GM18951 (cell line): ENCODE data around the gene RUFY2.

Source experiments
- POLR2A ChIP-seq: IDR thresholded peaks from 4 replicates; pipeline ENCODE4 v1.6.1; 2011; ENCODE audit warnings: mild to moderate bottlenecking; ENCODE audit not compliant: insufficient read length, insufficient read depth; ENCODE audit errors: extremely low read depth
- in situ Hi-C: fragments of 300-500 bp; cut with MboI; formaldehyde crosslinking; loops from one replicate; pipeline ENCODE4 v1.12.0; 2022; ENCODE audit warnings: low sequenced_read_pairs, mixed read lengths, inconsistent platforms; ENCODE audit not compliant: unreplicated experiment

The RUFY2 gene

DNA sequence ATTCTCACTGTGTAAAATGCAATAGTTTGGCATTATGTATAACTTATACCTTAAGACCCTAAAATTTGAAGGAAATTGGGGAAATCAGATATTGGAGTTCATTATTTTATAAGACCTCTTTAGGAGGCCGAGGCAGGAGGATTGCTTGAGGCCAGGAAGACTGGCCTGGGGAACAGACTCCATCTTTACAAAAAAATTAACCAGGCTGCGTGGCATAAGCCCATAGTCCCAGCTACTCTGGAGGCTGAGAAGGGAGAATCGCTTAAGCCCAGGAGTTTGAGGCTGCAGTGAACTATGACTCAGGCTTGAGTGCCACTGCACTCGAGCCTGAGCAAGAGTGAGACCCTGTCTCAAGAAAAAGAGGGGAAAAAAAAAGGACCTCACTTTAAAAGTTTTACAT, 60.3 kb downstream of the RUFY2 start:
- in situ Hi-C loops = no loop called here
- TF ChIP-seq POLR2A = no peak

DNA sequence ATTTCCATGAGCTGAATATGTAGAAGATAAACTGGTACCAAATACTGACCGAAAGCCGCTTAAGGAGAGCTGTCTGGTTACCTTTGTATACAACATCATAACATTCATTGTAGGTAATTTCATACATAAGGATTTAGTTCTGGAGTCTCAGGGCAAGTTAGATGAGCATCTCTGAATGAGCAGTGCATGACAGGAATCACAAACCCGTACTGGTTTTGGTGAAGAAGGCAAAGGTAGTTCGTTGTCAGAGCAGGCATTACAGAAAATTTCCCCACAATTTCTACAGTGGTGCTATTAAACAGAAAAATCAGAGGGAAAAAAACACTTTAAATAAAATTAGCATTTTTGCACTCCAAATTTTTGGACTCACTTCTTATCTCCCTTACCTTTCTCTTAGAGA, 61.5 kb downstream of the RUFY2 start:
- no peak for TF ChIP-seq POLR2A
- in situ Hi-C loops = no loop called here

DNA sequence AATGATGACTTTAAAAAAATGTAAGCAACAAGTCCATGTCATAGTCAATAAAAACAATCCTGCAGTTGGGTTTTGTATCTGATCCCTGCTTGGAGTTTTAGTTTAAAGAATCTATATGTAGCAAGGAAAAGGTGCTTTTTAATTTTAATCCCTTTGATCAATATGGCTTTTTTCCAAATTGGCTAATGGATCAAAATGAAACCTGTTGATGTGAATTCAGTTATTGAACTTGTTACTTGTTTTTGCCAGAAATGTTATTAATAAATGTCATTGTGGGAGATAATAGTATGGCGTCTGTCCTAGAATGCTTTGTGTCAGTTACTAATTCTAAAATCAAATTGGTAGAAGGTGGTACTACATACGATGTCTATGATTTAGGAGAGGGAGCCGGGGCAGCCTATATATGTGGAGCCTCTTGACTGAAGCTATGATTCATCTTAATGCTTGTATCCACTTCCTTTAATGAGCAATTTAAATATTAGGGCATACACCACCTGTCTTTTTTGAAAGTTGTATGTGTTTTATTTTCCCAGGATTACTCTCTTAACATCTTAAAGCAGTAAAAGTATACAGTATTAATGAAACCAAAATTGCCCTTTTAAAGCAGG, 64.1 kb downstream of the RUFY2 start:
- in situ Hi-C loops = no loop called here
- no peak for TF ChIP-seq POLR2A

DNA sequence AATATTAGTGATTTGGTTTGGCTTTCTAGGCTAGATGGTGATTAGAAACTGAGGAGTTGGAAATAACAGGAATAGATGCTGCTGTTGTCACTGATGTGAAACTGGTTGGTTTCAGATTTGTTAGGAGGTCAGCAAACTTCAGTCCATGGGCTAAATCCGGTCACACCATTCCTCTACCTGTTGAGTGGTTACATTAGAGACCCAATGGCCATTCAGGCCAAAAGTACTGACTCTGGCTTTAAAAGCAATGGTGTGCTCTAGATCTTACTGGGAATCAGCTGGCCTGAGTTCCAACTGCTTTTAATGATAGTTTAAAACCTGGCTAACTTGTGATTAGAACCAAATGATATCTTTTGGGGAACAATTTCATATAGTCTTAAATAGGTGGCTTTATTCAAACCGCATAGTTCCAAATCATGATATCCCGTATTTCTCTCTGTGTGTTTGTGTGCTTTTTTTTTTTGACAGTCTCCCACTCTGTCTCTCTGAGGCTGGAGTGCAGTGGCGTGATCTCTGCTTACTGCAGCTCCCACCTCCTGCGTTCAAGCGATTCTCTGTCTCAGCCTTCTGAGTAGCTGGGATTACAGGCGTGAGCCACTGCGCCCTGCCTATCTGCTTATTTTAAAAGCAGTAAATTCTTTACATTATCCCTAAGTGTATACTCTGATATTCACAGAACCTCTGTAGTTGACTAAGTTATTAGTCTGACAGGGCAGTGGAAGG, 66.6 kb downstream of the RUFY2 start:
- in situ Hi-C loops = no loop called here
- TF ChIP-seq POLR2A = no peak

DNA sequence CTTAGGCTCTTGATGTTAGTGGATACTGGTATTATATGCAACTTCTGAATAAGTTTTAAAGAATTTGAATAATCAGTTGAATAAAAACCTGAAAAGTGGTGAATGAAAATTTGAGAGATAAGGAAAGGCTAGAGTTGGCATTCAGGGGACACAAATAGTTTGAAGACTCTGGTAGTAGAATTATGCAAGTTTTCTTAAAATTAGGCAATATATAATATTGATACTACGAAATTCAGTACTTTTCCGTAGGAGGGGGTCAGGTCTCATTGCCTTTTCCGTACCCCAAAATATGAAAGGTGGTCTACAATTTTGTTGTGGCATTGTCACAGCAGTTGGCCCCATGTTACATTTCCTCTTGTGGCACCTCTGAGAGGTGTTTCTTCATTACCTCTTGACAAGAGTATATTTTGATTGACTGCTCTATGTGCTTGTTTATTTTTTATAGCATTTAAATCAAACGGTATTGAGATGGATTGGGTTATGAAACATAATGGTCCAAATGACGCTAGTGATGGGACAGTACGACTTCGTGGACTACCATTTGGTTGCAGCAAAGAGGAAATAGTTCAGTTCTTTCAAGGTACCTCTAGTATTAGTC, 70.2 kb downstream of the RUFY2 start:
- TF ChIP-seq POLR2A = no peak
- in situ Hi-C loops = no loop called here

DNA sequence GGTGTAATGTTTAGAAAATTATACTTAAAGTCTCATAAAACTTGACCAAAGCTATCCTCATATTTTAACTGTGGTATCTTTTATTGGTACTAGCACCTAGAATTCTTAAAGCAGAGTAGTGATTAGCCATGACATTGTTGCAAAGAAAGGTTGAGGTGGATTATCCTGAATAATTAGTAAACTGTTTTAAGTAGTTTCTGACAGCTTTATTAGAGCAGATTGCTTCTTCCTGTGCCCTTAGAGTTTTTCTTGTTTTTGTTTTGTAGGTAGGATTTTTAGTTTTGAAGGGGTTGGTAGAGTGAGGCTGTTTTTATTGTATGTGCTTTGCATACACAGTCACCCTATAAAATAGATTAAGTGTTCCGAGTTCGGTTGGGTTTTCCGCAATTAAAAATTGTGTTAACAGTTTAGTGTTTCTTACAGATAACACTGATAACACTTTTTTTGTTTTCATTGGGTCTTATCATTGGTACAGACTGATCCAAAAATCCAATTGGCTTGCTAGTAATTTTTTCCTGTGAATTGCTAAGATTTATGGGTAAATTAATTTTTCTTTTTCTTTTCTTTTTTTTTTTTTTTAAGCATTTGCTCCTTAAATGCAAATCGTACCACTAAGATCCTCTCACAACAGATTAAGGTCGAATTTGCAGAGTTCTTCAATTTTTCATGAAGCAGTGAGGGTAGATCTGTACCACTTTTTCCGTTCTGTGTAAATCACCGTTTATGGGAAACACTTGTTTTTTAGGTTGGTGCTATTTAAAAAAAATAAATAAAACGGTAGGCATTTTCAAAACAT, 72.2 kb downstream of the RUFY2 start:
- TF ChIP-seq POLR2A = no peak
- in situ Hi-C loops = no loop called here

DNA sequence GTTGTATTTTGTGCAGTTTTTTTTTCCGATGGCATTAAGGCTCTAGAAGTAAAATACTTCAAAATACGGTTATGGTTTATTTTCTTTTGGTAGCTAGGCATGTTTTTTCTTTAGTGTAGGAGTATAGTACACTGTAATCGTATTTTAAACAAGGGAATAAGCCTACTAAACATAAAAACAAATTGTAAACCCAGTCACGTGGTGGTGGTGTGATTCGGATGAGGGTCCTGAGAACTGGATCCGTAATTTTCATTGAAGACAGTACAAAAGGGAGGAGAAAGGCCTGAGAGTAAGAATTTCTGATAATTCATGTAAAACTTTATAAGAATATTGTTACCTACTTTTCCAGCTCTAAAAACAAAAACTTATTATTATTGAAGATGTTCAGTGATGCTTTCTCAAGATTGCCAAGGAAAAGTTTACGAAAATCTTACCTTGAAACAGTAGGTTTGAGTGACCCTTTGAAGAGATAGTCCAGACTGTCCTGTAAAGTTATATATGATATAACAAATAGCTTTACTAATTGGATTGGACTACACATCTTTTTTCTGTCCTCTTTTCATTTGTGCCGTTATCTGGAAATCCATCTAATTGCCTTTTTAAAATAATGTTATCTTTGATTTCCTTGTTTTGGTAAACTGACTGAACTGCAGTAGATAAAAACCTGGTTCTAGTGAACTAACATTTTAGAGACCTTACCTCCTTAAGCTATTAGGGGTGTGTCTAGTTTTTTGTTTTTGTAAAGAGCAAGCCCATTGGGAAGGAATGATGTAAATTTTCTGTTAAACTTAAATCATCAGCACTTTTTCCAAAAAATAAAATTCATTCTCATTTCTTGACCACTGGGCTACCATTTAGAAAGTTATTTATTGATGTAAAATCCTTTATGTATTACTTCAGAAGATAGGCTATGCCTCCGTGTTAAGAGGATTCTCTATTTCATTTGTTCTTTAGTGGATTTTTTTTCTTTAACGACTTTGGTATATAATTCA, 73.3 kb downstream of the RUFY2 start:
- TF ChIP-seq POLR2A = no peak
- in situ Hi-C loops = no loop called here

DNA sequence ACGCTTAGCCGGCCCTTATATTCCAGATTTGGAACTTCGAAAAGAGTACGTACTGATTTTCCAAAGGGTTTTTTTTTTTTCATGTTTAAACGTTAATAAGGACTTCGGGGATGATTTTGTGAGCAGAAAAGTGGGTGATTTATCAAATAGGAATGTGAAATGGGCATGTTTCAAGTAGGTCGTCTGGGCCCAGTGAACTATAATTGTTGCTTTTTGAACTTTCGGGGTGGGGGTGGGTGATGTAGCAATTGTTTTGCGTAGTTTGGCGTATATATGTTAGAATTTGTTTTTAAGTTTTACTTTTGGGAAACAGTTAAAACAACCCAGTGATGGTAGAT, 74.0 kb downstream of the RUFY2 start:
- TF ChIP-seq POLR2A = no peak
- in situ Hi-C loops = no loop called here

DNA sequence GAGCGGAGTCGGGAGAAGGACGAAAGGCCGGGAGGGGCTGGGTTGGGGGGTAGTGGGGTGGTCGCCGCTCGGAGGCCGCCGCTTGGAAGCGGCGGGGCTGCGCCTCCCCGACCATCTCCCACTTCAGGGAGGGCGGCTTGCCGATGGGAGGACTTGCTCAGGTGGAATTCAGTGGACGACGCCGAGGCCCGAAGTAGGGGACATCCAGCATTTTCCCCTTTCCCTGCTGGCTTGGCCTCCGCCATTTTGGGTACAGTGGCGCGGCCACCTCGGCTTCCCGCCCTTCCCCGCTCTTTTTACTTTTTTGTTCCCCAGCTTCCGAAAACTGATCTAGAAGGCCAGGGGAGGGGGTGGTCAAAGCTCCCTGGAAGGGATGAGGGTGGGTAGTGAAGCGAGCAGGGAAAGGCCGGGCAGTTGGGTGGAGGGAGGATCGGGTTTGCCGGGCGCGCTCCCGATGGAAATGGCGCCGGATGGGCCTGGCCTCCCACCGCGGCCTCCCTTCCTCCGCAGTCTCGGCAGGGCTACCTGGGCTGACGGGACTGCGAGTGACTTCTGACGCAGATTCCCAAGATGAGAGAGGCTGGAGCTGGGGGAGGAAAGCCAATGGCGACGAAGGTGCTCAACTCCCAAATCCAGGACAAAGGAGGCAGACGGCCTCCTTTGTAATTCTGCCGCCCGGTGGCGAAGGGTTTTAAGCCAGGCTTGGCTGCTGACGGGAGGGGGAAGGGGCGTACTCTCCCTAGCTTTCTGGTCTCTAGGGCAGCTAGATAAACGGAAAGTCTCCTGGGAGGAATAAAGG, 74.6 kb downstream of the RUFY2 start, which contains the start of gene PBLD:
Gene PBLD (minus strand): TSS at position 670 of the 799 bp plus-strand sequence. CDS start 26,084 bp downstream, outside the sequence.
- peak; percentile 63 for TF ChIP-seq POLR2A
- in situ Hi-C loops = no loop called here

DNA sequence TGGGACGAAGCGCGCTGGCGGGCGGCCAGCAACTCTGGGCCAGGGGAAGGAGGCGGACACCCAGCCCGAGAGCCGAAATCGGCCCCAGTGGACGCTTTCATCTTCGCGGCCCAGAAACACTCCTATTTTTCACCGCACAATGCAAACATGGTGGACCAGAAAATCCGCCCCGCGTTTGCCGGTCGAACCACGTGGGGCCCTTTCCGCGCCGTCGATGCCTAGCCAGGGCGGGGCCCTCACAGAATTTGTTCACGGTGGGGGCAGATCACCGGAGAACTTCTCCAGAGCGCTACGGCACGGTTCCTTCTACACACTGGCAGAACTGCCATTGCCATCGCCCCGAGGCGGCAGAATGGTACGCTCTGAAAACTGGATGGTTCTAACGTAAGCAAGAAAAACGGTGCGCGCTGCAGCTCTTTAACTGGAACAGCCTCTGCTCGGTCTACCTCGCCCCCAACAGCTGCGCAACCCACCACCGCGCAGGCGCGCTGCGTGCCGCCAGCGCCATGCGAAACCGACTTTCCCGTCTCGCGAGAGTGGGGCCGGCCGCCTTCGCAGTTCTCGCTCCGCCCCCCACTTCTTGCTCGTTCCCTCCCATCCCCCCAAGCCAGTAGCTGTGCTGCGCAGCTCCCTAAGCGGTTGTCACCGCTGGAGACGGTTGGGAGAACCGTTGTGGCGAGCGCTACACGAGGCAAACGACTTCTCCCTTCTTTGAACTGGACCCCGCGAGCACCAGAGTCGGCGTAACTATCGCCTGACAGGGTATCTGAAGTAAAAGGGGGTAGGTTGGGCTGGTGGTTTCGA, 75.4 kb downstream of the RUFY2 start, which contains the start of gene HNRNPH3:
Gene HNRNPH3 (plus strand): TSS at position 610 of the 804 bp plus-strand sequence. CDS start 5,158 bp downstream, outside the sequence.
- TF ChIP-seq POLR2A = peak; percentile 99
- in situ Hi-C loops = no loop called here

DNA sequence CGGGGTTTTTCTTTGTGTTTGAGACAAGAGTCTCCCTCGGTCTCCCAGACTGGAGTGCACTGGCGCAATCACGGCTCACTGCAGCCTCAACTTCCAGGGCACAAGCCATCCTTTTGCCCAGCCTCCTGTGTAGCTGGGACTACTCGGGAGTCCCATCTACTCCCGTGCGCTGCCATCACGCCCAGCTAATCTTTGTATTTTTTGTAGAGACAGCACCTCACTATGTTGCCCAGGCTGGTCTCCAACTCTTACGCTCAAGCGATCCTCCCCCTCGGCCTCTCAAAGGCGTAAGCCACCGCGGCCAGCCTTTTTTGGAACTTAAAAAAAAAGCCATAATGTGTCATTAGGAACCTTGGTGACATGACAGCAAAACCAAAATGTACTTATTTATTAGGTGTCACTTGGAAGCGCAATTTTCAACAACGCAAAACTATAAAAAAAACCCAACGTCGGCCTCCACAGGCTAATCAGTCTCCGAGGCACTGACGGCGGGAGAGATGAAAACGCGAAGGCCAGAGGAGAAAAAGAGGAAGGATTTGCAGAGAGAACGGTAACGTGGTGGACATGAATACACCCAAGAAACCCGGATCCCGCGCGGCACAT, 76.1 kb downstream of the RUFY2 start:
- no peak for TF ChIP-seq POLR2A
- in situ Hi-C loops = no loop called here

DNA sequence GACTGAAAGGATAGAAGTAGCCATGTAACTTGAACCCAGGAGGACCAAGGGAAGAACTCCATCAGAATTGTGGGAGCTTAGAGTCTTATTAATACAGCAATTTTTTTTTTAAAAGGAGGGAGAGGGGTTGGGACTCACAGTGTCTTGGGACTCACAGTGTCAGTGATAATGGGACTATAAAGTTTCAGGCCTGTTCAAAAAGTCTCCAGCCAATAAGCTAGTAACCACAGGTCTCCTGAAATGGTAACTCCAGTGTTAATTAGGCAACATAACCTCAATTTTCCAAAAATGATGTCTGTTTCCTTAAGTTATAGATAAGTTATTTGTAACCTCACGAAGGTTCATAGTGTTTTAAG, 77.6 kb downstream of the RUFY2 start:
- no peak for TF ChIP-seq POLR2A
- in situ Hi-C loops = no loop called here
